ENCODE results near the gene LHPP.
"Not testable (repeated sequence)": the region's sequence is repeated elsewhere in the genome, so short reads cannot be mapped to it uniquely, and the experiment has no call there.

LHPP gene, protein sequence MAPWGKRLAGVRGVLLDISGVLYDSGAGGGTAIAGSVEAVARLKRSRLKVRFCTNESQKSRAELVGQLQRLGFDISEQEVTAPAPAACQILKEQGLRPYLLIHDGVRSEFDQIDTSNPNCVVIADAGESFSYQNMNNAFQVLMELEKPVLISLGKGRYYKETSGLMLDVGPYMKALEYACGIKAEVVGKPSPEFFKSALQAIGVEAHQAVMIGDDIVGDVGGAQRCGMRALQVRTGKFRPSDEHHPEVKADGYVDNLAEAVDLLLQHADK

GRCh38 chr10:124461642-124462347 is at the start of gene LHPP:
Gene LHPP, plus strand, starts transcription at chr10:124461823. Its CDS starts 40 bp downstream, at chr10:124461863.
- peak; percentile 47 for DNase-seq (ENCODE audit: low read depth)

GRCh38 chr10:124414076-124414475 is 47.5 kb upstream of the LHPP start:
- DNase-seq (ENCODE audit: low read depth): no peak

DNA sequence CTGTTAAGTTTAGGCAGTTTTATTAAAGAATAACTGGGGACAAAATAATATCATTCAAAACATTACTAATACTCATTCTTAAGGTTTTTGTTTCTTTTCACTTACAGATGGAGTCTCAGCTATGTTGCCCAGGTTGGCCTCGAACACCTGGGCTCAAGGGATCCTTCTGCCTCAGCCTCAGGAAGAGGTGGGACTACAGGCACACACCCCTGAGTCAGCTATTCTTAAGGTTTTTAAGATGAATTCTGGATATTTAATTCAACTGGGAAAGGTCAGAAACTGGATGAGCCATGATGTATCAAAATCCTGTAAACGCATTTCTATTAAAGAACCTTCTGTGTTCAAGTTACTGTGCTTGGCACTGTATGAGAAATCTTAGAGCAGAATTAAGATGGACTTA is 46.4 kb upstream of the LHPP start:
- no peak for DNase-seq (ENCODE audit: low read depth)

GRCh38 chr10:124416733-124417132 is 44.9 kb upstream of the LHPP start:
- no peak for DNase-seq (ENCODE audit: low read depth)

GRCh38 chr10:124417895-124418725 is 43.5 kb upstream of the LHPP start:
- DNase-seq (ENCODE audit: low read depth): no peak

GRCh38 chr10:124418726-124419501 is 42.7 kb upstream of the LHPP start, which contains the start of gene OAT:
Gene OAT, minus strand, starts transcription at chr10:124418923. Its CDS starts 6,752 bp downstream, at chr10:124412171.
- DNase-seq (ENCODE audit: low read depth): peak; percentile 87

DNA sequence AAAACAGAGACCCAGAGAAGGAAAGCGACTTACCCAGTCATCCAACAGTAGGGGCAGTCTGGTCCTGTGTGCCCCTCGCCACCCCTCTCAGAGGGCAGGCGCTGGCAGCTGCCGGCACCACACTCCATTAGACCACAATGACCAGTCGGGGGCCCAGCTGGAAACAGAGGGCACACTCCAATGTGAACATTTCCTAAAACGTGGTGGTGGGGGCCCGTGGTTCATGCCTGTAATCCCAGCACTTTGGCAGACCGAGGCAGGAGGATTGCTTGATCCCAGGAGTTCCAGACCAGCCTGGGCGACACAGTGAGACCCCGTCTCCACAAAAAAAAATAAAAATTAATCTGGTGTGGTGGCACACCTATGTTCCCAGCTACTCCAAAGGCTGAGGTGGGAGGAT is 42.0 kb upstream of the LHPP start:
- no peak for DNase-seq (ENCODE audit: low read depth)

DNA sequence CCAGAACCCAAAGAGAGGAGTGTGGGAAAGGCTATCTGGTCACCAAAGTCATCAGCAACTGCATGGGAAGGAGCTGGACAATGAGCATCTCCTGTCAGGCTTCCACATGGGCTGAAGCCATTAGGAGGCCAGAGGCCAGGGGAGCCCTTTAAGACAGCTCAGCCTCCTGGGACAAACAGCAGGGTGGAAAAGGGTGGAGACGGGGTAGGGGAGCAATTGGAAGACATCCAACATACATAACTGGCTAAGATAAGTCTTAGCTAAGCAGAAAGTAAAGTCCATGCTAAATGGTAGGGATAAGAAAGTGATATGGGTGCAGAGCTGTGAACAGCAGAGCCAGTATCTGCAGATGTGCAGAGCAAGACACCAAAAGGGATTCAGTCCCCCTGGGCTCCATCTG is 41.4 kb upstream of the LHPP start:
- DNase-seq (ENCODE audit: low read depth): no peak

DNA sequence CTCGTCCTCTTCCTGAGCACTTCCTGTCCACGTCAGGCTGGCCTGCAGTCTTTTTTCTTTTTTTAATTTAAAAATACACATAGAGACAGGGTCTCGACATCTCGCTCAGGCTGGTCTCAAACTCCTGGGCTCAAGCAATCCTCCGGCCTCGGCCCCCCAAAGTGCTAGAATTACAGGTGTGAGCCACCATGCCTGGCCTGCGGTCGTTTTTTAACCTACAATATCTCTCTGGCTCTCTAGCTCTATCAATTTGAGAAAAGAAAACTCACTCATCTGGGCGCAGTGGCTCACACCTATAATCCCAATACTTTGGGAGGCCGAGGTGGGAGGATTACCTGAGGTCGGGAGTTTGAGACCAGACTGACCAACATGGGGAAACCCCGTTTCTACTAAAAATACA is 38.9 kb upstream of the LHPP start:
- DNase-seq (ENCODE audit: low read depth): no peak

DNA sequence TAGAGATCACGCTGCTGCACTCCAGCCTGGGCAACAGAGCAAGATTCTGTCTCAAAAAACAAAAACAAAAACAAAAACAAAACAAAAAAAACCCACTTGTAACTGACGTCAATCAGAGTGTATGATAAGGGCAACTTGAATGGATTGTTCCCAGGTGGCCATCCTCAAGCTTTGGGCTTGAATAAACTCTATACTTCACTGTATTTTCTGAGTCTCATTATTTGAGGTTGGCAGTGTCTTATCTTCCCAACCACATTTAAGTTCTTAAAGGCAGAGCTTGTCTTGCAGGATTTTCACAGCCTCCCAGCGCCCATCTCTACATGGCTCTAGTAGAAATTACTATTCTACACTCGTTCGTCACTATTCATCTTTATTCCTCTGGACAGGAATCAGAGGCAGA is 37.8 kb upstream of the LHPP start:
- DNase-seq (ENCODE audit: low read depth): no peak

DNA sequence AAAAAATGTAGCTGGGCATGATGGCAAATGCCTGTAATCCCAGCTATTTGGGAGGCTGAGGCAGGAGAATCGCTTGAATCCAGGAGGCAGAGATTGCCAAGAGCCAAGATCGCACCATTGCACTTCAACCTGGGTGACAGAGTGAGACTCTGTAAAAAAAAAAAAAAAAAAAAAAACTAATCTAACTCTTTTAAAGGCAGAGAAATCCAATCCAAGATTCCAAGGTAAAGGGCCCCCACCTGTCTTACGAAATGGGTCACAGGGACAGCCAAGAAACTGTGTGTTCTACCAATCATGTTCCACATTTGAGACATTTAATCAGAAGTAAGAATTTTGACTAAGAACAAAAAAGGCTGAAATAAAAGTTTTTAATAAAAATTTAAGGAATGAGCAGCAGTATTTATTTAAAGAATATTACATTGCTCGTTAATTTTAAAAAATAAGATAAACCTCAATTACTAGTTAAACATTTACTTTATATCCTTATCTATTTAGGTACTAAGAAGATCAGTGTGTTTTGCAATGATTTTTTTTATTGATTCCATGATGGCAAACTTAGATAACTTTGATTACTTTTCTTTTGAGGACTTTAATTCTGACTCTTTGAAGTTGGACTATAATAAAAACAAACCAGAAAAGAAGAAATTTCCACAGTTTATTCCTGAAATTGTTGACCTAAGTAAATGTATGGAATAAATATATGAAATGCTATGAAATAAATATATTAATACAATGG is 36.2 kb upstream of the LHPP start:
- no peak for DNase-seq (ENCODE audit: low read depth)

DNA sequence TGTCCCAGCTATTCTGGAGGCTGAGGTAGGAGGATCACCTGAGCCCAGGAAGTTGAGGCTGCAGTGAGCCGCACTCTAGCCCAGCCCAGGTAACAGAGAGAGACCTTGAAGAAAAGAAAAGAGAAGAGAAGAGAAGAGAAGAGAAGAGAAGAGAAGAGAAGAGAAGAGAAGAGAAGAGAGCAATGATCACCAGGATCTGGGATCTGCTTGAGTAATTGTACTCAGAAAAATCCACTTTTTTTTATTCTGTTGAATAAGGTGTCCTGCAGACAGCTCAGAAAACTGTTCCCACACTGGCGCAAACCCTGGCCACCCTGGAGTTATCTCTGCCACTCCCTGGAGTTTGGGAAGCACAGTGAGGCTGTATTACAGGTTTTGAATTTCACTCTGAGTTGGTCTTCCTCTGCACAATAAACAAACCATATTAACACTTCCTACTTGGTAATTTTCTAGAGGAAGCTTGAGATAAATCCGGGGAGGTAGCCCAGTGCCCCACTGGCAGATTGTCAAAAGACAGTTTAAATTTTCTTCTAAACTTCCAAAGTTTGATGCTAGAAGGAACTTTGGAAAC is 33.3 kb upstream of the LHPP start:
- no peak for DNase-seq (ENCODE audit: low read depth)

- DNase-seq (ENCODE audit: low read depth): no peak
Observed at GRCh38 chr10:124429576-124429975, 32.0 kb upstream of the LHPP start.

DNA sequence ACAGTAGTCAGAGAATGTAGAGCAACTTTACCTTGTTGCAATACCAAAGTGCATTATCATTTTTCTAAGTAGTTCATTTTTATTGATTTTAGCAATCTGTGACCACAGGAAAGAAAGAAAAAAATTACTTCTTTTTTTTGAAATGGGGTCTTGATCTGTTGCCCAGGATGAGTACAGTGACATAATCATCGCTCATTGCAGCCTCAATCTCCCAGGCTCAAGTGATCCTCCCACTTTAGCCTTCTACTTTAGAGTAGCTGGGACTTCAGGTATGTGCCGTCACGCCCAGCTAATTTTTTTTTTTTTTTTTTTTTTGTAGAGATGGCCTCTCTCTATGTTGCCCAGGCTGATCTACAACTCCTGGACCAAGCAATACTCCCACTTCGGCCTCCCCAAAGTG is 31.5 kb upstream of the LHPP start:
- no peak for DNase-seq (ENCODE audit: low read depth)

DNA sequence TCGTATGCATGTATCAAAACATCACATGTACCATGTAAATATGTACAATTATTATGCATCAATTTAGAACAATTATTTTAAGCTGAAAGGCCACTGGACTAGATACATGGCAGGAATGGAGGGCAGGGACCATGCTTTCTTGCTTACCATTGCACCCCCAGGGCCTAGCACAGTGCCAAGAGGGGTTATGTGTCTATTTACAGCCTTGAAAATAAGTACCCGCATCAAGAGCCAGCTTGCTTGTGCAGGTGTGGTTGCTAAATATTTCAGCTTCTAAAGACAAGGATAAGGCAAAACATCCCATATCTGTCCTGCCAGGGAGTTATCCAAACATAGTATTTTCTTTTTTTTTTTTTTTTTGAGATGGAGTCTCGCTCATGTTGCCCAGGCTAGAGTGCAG is 28.2 kb upstream of the LHPP start:
- no peak for DNase-seq (ENCODE audit: low read depth)

DNA sequence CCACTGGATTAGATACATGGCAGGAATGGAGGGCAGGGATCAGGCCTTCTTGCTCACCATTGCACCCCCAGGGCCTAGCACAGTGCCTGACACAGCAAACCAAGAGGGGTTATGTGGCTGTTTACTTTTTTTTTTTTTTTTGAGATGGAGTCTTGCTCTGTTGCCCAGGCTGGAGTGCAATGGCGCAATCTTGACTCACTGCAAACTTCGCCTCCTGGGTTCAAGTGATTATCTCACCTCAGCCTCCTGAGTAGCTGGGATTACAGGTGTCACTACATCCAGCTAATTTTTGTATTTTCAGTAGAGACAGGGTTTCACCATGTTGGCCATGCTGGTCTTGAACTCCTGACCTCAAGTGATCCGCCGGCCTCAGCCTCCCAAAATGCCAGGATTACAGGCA is 25.9 kb upstream of the LHPP start:
- not testable (repeated sequence) for DNase-seq (ENCODE audit: low read depth)

- no peak for DNase-seq (ENCODE audit: low read depth)
Observed at GRCh38 chr10:124436191-124436638, 25.4 kb upstream of the LHPP start.

- not testable (repeated sequence) for DNase-seq (ENCODE audit: low read depth)
Observed at GRCh38 chr10:124441694-124442093, 19.9 kb upstream of the LHPP start.

GRCh38 chr10:124446830-124447750 is 14.5 kb upstream of the LHPP start:
- DNase-seq (ENCODE audit: low read depth): no peak

Measured in fibroblast of the conjunctiva (primary cell).